ENCODE data around the gene UBE2J2. TPM values are rescaled to one million over a fixed set of nuclear protein-coding genes. Genes with fewer than 3 reads are reported as not detected.
A peak's percentile ranks its signal among the peaks of the same experiment; 100 is the strongest.

Gene UBE2J2
- 83.4 and 84.0 TPM in 2 replicates for total RNA-seq (2021)
- long read RNA-seq, transcript UBE2J2-202 (7 exons, 1,733 nt): major isoform, 42 of 65 reads
- long read RNA-seq, transcript UBE2J2-208 (8 exons, 2,455 nt): minor isoform, 6 of 65 reads
- long read RNA-seq, partial matches to known transcripts: 1 of 65 reads
- long read RNA-seq, other reads (novel, unspliced or antisense): 13 of 65 reads

DNA sequence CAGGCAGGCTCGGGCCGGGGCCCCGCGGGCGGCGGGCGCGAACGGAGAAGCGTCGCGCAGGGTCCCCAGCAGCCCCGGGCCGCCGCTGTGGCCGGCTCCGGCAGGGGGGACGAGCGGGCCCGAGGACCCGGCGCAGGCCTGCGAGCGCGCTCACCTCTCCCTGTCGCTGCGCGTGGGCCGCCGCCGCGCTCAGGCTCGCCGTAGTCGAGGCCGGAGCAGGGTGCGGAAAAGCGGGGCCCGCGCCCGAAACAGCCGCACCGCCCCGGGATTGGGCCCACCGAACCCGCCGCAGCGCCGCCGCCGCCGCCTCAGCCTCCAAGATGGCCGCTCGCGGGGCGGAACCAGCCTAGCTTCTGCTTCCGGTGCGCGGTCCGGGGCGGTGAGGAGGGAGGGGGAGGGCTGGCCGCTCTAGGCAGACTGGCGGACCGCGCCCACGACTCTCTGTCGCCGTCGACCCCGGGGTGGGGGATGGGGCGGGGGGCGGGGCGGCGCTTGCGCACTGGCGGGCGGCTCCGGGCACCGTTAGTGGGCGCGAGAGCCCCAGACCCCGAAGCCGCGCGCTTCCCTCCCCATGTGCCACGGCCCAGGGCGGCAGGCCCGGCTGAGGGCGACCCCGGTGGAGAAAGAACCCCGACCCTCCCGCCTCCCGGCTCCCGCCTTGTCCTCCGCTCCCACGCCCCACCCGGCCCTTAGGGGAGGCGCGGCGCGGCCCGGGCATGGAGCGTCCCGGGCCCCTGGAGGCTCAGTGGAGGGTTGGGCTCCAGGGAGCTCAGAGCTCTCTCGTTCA is at the start of gene UBE2J2:
TSS of gene UBE2J2 (minus strand) at position 343 of the 787 bp plus-strand sequence. CDS start 5,862 bp downstream, outside the sequence.
- Histone ChIP-seq H3K4ac (ENCODE audit: low read depth, low read length) (no peak within 1 kb of the TSS), H3T11ph (ENCODE audit: low read length) (no peak within 1 kb of the TSS), H3K9ac (ENCODE audit: extremely low read depth, insufficient read length, low read length) (peak within 1 kb of the TSS; percentile 77), H2AFZ (ENCODE audit: low read length) (no peak within 1 kb of the TSS), H4K91ac (ENCODE audit: insufficient read length, low read depth, low read length) (no peak within 1 kb of the TSS), H2BK120ac (ENCODE audit: low read depth, low read length, poor library complexity, severe bottlenecking) (no peak within 1 kb of the TSS), H4K5ac (ENCODE audit: insufficient read length, low read depth, low read length) (no peak within 1 kb of the TSS), H2BK5ac (ENCODE audit: insufficient read length, low read length) (no peak within 1 kb of the TSS), H2BK12ac (ENCODE audit: insufficient read length, low read depth, low read length) (no peak within 1 kb of the TSS), H3K14ac (ENCODE audit: insufficient read depth, low read length) (peak within 1 kb of the TSS; percentile 82), H3K23ac (ENCODE audit: insufficient read length, low read depth, low read length) (no peak within 1 kb of the TSS), H3K27ac (ENCODE audit: insufficient read length, low read depth, low read length) (no peak within 1 kb of the TSS), H2BK20ac (ENCODE audit: low read depth, low read length, poor library complexity, severe bottlenecking) (no peak within 1 kb of the TSS), H2BK15ac (ENCODE audit: low read depth, low read length) (no peak within 1 kb of the TSS), H3K23me2 (ENCODE audit: insufficient read length, low read depth, low read length, poor library complexity, severe bottlenecking) (peaks cover 14% of the 10 kb centered on the region), H3K18ac (ENCODE audit: insufficient read length, low read depth, low read length) (peak within 1 kb of the TSS; percentile 87), H3K4me1 (ENCODE audit: insufficient read depth, low read length) (peaks cover 5% of the 10 kb centered on the region; the same call in 1 of the 2 replicates), H3K4me2 (ENCODE audit: insufficient read depth, insufficient read length, low read length) (peak within 1 kb of the TSS; percentile 59), H4K20me1 (ENCODE audit: control insufficient read depth, insufficient read depth, insufficient read length) (peaks cover 2% of the 10 kb centered on the region), H3K9me3 (ENCODE audit: control insufficient read depth, low read depth, low read length) (no peaks in the 10 kb centered on the region), H2AK5ac (ENCODE audit: insufficient read length, low read length) (no peak within 1 kb of the TSS), H3K79me2 (ENCODE audit: insufficient read depth, low read length) (peaks cover 25% of the 10 kb centered on the region; the same call in 1 of the 2 replicates), H3K79me1 (ENCODE audit: insufficient read depth, low read depth, low read length, poor library complexity, severe bottlenecking) (peaks cover 21% of the 10 kb centered on the region), H3K27me3 (ENCODE audit: insufficient read depth, low read length) (no peaks in the 10 kb centered on the region), H4K8ac (replicated peaks; ENCODE audit: insufficient read length, low read depth, low read length) (no peak within 1 kb of the TSS), H3K56ac (ENCODE audit: insufficient read length, low read depth, low read length) (no peak within 1 kb of the TSS)
- peaks cover 4% of the 10 kb centered on the region; the same call in 1 of the 2 replicates for H3K27me3 Mint-ChIP-seq (ENCODE audit: low read depth)
- H3K4me3 Mint-ChIP-seq: peak within 1 kb of the TSS; percentile 85 to 91
- peak; percentile 93 for DNase-seq
- TF ChIP-seq, protein P1, sequence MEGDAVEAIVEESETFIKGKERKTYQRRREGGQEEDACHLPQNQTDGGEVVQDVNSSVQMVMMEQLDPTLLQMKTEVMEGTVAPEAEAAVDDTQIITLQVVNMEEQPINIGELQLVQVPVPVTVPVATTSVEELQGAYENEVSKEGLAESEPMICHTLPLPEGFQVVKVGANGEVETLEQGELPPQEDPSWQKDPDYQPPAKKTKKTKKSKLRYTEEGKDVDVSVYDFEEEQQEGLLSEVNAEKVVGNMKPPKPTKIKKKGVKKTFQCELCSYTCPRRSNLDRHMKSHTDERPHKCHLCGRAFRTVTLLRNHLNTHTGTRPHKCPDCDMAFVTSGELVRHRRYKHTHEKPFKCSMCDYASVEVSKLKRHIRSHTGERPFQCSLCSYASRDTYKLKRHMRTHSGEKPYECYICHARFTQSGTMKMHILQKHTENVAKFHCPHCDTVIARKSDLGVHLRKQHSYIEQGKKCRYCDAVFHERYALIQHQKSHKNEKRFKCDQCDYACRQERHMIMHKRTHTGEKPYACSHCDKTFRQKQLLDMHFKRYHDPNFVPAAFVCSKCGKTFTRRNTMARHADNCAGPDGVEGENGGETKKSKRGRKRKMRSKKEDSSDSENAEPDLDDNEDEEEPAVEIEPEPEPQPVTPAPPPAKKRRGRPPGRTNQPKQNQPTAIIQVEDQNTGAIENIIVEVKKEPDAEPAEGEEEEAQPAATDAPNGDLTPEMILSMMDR (conservative IDR thresholded peaks at IDR 0.05): no peak
- WGBS (ENCODE audit: extremely low coverage, insufficient read length, low lambda C conversion rate): no CpG with 5 or more reads among the region's 105 CpGs
- peak within 1 kb of the TSS in 2 of 3 experiments; percentile 35 to 86; a peak in 5 of 7 replicates for H3K27ac Mint-ChIP-seq
- H3K36me3 Mint-ChIP-seq (ENCODE audit: insufficient read depth in 1 of 3, low read depth in 3 of 3): peaks cover 11 to 29% (median 24%) of the 10 kb centered on the region in 3 experiments; a peak in 6 of 7 replicates
- H3K4me1 Mint-ChIP-seq: peaks cover 28 to 32% of the 10 kb centered on the region in 2 experiments
- H3K9me3 Mint-ChIP-seq: no peaks in the 10 kb centered on the region; a peak in 1 of 5 replicates

All from H9 (cell line).